Kidney (tissue), 14 donors: ENCODE results near the gene TNNI3K. TPM values are rescaled to one million over a fixed set of nuclear protein-coding genes. Genes with fewer than 3 reads are reported as not detected.

Source experiments
- DNase-seq, 5 donors: peaks; one replicate each; pipeline ENCODE4 v3.0.0-alpha.2; 2013 to 2020
- FAIRE-seq: peaks from 2 replicates; lab custom pipeline; 2012; peaks lifted over from hg19 to GRCh38; lab: Jason Lieb, UNC
- H3K27ac ChIP-seq, 2 donors: one replicate each; pipeline ENCODE4 v1.7.0; 2013; ENCODE audit warnings: low read depth in 2 of 2, low read length in 2 of 2, inconsistent platforms in 1 of 2
- H3K27me3 ChIP-seq: one replicate; pipeline ENCODE4 v1.7.1; 2013; ENCODE audit warnings: low read length, inconsistent platforms; ENCODE audit not compliant: control insufficient read depth, insufficient read depth
- H3K36me3 ChIP-seq, 3 donors: one replicate each; pipeline versions ENCODE4 v1.7.0 to v1.7.1; 2013; ENCODE audit warnings: low read length in 3 of 3, control low read depth in 1 of 3, inconsistent platforms in 1 of 3; ENCODE audit not compliant: insufficient read depth in 3 of 3, control insufficient read depth in 2 of 3
- H3K4me1 ChIP-seq, 3 donors: one replicate each; pipeline versions ENCODE4 v1.7.0 to v1.7.1; 2013; ENCODE audit warnings: low read length in 3 of 3, inconsistent platforms in 1 of 3, low read depth in 1 of 3; ENCODE audit not compliant: control insufficient read depth in 2 of 3, insufficient read depth in 2 of 3
- H3K4me3 ChIP-seq, 3 donors: one replicate each; pipeline versions ENCODE4 v1.7.0 to v1.8.1; 2013; ENCODE audit warnings: low read length in 3 of 3, control low read depth in 1 of 3, inconsistent platforms in 1 of 3
- H3K9ac ChIP-seq, 3 donors: one replicate each; pipeline versions ENCODE4 v1.7.0 to v1.7.1; 2013; ENCODE audit warnings: low read length in 3 of 3, control low read depth in 1 of 3, inconsistent platforms in 1 of 3
- H3K9me3 ChIP-seq, 3 donors: one replicate each; pipeline versions ENCODE4 v1.7.0 to v1.7.1; 2013; ENCODE audit warnings: low read length in 3 of 3, control low read depth in 1 of 3, inconsistent platforms in 1 of 3; ENCODE audit not compliant: control insufficient read depth in 2 of 3, insufficient read depth in 1 of 3
- CTCF ChIP-seq: IDR thresholded peaks from 3 replicates; pipeline ENCODE4 v1.5.1; 2012; ENCODE audit warnings: mild to moderate bottlenecking, moderate library complexity, borderline replicate concordance; ENCODE audit not compliant: insufficient read depth; ENCODE audit errors: extremely low read depth
- intact Hi-C: fragments of 100-400 bp; cut with DNase I; formaldehyde crosslinking; loops from one replicate; pipeline ENCODE4 v1.11.1; 2022
- polyA plus RNA-seq: library from polyadenylated mRNA; stranded (reverse); fragments of 350-450 nt; fragmentation: Illumina TruSeq; extraction: RNeasy Lipid Tissue Mini Kit (QIAGEN cat#74804); gene quantifications from one replicate; pipeline ENCODE4 v1.2.3, GENCODE V29; 2014; ENCODE audit warnings: low read depth, low replicate concordance; ENCODE audit not compliant: insufficient read depth
- total RNA-seq: library from RNA; stranded (reverse); fragmentation: NEBNext Ultra II Directional; extraction: Animal tissue kit (Norgen Biotek cat#: 25700); gene quantifications from one replicate; pipeline ENCODE4 v1.2.1, GENCODE V29; 2021
- donor health status: control.
- donor health status: control.
- donor health status: control.
- donor health status: control.
- donor health status: control.
- donor health status: DM: yes; HTN: yes; CAD: no.
- donor health status: Normal renal cell carcinoma (clear cell type).

The TNNI3K gene
- total and polyA plus RNA-seq, 2 donors from 2014 or later: 1.4 to 2.2 TPM

DNA sequence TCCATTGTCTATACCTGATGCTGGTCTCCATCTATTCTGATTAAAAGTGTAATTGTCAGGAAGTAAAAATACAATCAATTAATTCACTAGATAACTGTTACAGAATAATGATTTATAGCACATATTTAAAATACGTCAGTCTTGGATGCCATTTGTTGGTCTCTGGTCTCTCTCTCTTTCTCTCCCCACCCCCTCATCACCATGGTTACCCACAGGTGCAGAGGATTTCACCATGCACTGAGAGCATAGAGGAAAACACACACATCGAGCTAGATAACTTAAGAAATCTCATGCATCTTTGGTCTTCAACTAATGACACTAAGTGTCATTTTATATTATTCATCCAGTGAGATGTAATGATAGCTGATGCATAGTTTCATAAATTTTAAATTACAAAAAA is 243.8 kb downstream of the TNNI3K start:
- Histone ChIP-seq H3K4me1 (no peaks in the 10 kb centered on the region), H3K36me3 (no peaks in the 10 kb centered on the region), H3K9me3 (no peaks in the 10 kb centered on the region), H3K27ac (no peak overlapping the region), H3K27me3 (no peaks in the 10 kb centered on the region), H3K9ac (no peak overlapping the region), H3K4me3 (no peak overlapping the region)
- no peak for FAIRE-seq
- TF ChIP-seq CTCF: no peak
- no peak for DNase-seq
- intact Hi-C loops: no loop called here

- no peaks in the 10 kb centered on the region for H3K4me1 ChIP-seq
- H3K9me3 ChIP-seq: no peaks in the 10 kb centered on the region
- H3K27ac ChIP-seq: no peak overlapping the region
- H3K4me3 ChIP-seq: no peak overlapping the region
- no peak for TF ChIP-seq CTCF
- intact Hi-C loops: no loop called here
- no peaks in the 10 kb centered on the region for H3K36me3 ChIP-seq
- no peaks in the 10 kb centered on the region for H3K27me3 ChIP-seq
- FAIRE-seq (no peak), DNase-seq (no peak)
- H3K9ac ChIP-seq: no peak overlapping the region
These were observed 244.9 kb downstream of the TNNI3K start for GRCh38 chr1:74480068-74480467.

GRCh38 chr1:74481607-74482006 is 246.4 kb downstream of the TNNI3K start:
- no peaks in the 10 kb centered on the region for H3K4me1 ChIP-seq
- no peaks in the 10 kb centered on the region for H3K9me3 ChIP-seq

More at GRCh38 chr1:74481607-74482006, 246.4 kb downstream of the TNNI3K start:
- Histone ChIP-seq H3K27me3 (no peaks in the 10 kb centered on the region), H3K9ac (no peak overlapping the region), H3K36me3 (no peaks in the 10 kb centered on the region), H3K4me3 (no peak overlapping the region), H3K27ac (no peak overlapping the region)
- DNase-seq (no peak), FAIRE-seq (no peak)
- intact Hi-C loops: no loop called here
- TF ChIP-seq CTCF: no peak
